GF-D8 (cell line): Measurements from ENCODE around the gene TESPA1.
"Not testable (repeated sequence)": the region's sequence is repeated elsewhere in the genome, so short reads cannot be mapped to it uniquely, and the experiment has no call there.

Experiments
- DNase-seq: peaks from one replicate; lab custom pipeline; 2025; lab: John Stamatoyannopoulos, UW

TESPA1 gene

DNA sequence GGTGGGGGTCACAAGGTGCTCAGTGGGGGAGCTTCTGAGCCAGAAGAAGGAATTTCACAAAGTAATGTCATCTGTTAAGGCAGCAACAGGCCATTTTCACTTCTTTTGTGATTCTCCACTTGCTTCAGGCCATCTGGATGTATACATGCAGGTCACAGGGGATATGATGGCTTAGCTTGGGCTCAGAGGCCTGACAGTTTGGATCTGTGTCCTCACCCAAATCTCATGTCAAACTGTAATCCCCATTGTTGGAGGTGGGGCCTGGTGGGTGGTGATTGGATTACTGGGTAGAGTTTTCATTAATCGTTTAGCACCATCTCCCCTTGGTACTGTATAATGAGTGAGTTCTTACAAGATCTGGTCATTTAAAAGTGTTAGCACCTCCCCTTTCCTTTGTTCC, 36.4 kb downstream of the TESPA1 start:
- DNase-seq: no peak

DNA sequence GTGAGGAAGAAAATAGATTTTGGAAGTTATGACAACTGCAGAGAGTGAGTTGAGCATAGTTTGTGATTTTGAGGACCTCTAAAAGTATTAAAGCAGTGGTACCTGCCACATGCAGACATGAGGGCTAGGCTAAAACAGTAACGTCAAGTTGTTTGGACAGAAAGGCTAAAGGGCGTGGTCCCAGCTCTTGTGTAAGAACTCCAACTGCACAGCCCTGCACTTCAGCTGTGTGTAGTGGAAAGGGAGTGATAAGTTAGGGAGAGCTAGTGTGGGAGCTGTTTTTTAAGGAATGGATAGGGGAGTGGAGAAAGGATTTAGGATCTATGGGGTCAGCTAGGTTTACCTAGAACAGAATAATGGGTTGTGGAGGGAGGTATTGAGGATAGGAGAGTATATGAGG, 39.5 kb downstream of the TESPA1 start:
- no peak for DNase-seq

DNA sequence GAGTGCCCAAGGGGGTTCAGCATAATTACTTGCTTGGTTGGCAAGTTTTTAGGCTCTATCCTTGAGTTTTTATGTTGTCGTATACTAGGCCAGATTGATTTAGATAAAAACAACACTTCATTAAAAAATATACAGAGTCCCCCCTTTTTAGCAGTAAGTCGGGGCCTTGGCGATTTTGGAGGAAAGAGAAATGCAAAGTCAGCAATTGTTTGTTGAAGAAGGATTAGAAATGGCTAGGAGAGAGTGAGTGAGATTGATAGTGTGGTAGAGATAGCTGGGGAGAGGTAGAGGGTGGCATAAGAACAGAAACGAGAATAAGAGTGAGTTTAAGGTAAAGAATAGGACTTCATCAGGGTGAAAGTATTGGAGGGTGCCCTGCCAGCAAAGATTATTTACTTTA, 41.3 kb downstream of the TESPA1 start:
- DNase-seq: not testable (repeated sequence)

DNA sequence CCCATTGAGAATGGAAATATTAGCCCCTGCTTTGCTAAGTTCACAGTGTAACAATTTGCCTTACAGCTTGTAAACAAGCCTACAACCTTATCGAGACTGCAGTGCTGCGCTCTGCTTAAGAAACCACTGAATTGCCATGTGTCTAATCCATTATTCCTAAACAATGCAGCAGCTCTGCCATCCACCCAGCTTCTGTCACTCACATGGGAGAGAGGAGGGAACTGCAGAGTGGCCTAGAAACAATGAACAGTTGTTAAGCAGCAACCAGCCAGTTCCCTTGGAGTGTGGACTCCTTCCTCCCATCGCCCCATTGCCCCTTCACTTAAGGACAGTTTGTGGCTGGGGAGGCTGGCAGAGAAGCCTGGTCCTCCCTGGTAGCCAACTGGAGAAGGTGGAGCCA, 42.9 kb downstream of the TESPA1 start:
- DNase-seq: no peak

DNA sequence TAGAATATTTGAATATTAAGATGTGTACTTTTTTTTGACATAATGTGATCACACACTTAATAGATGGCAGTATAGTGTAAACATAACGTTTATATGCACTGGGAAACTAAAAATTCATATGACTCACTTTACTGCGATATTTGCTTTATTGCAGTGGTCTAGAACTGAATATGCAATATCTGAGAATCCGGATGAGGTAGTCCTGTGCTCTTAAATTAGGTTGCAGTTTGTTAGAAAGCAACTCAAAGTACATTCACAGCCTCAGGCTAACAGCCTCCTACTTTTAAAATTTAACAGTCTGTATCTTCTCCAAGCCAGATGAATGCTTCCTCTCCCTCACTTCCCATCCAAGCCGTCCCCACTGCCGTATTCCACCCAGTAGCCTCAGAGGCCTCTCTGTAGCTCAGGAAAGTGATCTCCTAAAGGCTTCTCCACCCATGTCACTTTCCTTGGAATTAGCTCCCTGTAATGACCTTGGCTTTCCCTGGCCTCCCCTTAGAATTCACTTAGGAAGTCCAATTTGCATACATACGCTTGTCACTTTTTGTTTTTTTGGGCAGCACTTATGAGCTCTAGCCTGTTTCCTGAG, 43.7 kb downstream of the TESPA1 start:
- DNase-seq: no peak

DNA sequence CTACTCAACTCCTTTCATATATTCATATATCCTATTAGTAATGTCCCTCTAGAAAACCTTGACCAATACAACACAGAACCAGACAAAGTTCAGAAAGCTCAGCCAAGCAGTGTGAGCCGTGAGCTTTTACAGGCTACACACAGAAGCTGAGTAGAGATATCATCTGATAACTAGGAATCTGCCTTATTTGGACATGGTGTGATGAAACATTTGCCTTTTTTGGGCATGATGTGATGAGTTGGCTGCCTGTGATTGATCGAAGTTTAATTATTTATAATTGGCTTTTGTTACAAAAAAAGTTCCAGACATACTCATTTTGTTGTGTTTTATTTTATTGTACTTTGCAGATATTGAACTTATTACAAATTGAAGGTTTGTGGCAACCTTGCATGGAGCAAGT, 46.6 kb downstream of the TESPA1 start:
- DNase-seq: no peak

DNA sequence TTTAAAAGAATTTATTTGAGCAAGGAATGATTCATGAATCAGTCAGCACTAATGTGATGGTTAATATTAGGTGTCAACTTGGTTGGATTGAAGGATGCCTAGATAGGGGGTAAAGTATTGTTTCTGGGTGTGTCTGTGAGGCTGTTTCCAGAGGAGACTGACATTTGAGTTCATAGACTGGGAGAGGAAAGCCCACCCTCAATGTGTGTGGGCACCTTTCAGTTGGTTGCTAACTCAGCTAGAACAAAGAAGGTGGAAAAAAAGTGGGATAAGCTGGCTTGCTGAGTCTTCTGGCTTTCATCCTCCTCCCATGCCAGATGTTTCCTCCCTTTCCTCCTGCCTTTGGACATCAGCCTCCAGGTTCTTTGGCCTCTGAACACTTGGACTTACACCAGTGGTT, 47.2 kb downstream of the TESPA1 start:
- DNase-seq: no peak

DNA sequence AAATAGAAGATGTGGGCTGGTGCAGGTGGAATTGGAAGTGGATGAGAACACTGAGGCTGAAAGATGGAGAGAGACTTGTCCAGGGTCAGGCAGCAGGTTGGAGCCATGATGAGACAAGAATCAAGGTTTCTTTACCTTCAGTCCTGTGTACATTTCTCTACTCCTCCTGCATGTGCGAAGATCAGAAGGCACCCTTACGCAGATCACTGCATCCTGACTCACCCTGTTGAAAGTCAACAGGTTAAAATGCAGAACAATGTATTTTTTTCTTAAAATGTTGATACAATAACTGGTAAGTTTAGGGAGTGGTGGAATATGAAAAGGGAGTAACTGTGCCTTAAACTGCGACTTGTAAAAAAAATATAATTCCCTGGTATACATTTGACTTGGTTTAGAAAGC, 47.8 kb downstream of the TESPA1 start:
- no peak for DNase-seq

DNA sequence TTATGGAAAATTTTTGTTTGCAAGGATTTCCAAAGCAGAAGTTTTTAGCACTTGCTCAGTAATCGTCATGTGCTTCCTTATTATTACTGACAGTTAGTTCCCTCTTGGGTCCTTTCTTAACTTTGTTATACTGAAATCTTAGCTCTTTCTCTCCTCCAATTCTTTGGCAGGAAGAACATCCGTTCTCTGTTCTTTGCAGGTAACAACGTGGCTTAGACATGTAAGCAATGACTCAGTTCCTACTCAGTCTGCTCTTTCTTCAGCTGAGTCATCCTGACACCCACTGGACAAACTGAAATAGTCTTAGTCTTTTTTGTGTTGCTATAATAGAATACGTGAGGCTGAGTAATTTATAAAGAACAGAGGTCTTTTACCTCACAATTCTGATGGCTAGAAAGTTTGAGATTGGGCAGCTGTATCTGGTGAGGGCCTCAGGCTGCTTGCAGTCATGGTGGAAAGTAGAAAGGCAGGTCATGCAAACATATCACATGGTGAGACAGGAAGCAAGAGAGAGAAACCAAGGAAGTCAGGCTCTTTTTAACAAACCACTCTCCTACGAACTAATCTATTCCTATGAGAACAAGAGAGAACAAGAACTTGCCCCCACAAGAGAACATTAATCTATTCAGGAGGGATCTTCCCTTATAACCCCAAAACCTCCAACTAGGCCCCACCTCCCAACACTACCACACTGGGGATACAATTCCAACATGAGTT, 49.2 kb downstream of the TESPA1 start:
- DNase-seq: peak; percentile 41

DNA sequence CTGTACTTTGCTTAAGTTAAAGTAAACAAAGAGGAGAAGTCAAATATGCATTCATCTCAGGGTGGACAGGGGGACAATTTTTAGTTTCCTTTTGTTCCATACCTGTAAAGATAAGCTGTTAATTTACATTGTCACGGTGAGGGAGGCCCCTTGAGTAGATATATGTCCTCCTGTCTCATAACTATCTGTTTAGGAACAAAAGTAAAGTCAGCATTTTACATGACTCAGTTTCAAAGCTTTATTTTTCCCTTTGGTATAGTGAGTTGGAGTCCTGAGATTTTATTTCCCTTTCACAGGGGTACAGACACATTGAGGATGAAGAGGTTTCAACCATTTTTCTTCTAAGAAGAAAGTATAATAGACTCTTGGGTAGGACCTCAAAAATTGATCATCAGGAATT, 50.1 kb downstream of the TESPA1 start:
- DNase-seq: no peak

DNA sequence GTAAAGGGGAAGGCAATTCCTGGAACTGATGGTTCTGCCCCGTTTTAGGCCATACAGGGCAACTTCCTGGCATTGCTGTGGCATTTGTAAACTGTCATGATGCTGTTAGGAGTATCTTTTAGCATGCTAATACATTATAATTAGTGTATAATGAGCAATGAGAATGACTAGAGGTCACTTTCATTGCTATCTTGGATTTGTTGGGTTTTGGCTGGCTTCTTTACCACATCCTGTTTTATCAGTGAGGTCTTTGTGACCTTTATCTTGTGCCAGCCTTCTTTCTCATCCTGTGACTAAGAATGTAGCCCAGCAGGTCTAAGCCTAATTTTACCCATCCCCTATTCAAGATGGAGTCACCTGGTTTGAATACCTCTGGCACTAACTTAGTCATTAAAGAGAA, 51.2 kb downstream of the TESPA1 start:
- DNase-seq: no peak

DNA sequence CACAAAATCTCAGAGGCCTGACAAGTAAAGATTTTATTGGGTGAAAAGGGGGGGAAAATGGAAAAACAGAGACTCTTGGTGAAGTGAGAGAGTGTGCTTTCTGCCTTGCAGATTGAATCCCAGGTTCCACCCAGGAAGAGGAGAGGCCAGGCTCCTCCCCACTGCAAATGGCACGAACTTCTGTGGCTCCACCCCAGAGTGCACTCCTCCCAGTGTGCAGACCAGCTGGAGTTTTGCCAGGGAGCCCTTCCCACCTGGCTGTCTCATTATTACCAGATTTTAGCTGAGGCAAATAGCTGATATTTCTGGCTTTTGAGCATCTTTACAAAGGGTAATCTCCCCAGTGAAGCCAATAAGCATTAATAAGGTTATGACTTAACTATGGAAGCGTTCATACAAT, 51.9 kb downstream of the TESPA1 start:
- DNase-seq: no peak

DNA sequence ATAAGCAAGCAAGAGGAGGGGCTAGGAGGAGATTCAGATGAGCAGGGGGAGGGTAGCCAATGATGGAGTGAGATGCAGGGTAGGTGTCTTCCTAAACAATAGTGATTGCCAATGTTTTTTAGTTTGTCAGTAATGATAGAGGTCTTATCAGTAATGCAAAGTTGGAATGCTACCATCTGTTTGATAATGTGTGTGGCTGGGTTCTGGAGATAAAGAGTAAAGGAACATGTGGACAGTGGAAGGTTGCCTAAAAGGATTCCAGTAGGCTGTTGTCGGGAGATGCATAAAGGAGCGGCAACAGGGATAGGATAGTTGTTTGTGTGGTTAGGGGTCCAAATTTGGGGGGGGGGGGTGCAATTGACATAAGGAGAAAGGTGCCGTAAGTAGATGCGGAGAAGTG, 52.5 kb downstream of the TESPA1 start:
- DNase-seq: no peak

DNA sequence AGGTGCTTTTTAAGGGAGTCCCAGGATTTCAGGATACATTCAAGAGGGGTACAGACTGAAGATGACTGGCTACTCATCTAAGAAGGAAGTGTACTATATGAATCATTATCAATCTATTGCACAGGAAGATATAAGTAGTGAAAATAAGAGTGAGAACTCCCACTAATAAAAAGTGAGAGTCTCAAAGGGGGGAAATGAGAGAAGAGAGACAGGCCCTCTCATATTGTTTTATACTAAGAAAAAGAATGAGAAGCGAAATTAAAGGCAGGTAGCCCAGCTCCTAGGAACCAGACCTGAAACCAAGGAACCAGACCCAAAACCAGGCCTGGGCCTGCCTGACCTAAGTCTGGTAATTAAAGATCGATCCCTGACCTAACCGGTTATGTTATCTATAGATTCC, 54.6 kb downstream of the TESPA1 start:
- no peak for DNase-seq

DNA sequence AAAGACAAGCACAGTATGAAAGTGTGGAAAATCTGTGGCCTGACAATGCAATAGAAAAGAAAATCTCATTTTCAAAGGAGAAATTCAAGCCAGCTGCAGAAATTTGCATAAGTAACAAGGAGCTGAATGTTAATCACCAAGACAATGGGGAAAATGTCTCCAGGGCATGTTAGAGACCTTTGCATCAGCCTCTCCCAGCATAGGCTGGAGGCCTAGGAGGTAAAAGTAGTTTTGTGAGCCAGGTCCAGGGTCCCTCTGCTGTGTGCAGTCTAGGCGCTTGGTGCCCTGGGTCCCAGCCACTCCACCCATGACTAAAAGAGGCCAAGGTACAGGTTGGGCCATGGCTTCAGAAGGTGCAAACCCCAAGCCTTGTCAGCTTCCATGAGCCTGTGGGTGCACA, 58.3 kb downstream of the TESPA1 start:
- DNase-seq: no peak

DNA sequence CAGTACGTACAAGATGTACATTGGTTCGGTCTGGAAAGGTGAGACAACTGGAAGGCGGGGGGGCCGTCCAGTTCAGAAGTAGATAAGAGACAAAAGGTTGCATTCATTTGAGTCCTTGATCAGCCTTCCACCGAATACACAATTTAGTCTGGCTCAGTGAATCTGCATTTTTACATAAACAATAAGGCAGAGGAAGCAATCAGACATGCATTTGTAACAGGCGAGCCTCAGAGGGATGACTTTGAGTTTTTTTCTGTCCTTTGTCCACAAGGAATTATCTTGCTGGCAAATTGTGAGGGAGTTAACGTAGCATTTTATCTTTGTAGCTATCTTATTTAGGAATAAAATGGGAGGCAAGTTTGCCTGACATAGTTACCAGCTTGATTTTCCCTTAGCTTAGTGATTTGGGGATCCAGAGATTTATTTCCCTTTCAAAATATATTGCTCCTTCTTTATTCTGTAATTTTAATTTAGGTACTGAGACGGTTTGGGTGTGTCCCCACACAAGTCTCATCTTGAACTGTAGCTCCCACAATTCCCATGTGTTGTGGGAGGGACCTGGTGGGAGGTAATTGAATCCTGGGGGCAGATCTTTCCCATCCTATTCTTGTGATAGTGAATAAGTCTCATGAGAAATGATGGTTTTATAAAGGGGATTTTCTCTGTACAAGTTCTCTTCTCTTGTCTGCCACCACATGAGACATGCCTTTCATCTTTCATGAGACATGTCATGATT, 59.4 kb downstream of the TESPA1 start:
- no peak for DNase-seq

DNA sequence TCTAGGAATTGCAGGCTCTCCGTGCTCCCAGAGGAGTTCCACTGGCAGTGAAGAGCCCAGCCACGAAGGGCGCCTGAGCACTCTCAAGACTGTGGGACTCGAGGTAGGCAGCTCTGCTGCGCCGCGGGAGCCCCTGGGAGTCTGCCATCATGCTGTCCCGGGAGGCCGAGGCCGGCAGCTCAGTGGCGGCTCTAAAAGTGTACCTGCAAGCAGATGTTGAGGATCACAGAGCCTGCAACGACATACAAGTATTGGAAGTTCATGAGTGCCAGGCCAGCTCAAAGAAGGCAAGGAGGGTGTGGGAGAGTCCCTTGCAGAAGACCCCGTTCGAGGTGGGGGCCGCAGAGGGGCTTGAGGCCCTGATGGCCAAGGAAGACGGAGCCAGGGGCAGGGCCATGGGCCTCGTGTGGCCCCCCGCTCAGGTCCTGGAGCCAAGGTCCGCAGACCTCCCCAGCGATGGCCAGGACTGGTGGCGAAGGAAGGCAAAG, 67.5 kb downstream of the TESPA1 start:
- DNase-seq: no peak
